CD4-positive, alpha-beta T cell treated with Interleukin-4 for 1 hour (primary cell): ENCODE data around the gene FAM171A2.
A peak's percentile ranks its signal among the peaks of the same experiment; 100 is the strongest.
"Not testable (repeated sequence)": the region's sequence is repeated elsewhere in the genome, so short reads cannot be mapped to it uniquely, and the experiment has no call there.

ENCODE experiments used
- DNase-seq, 2 donors: peaks; one replicate each; pipeline ENCODE4 v3.0.0-alpha.2; 2020 to 2022

The FAM171A2 gene

GRCh38 chr17:44363613-44364159 is at the start of gene FAM171A2:
Gene FAM171A2, minus strand, starts transcription at chr17:44363853. Its CDS starts 139 bp downstream, at chr17:44363714.
- DNase-seq, result peak; percentile 59 to 67

GRCh38 chr17:44409309-44410028 is 45.8 kb upstream of the FAM171A2 start:
- no peak for DNase-seq

DNA sequence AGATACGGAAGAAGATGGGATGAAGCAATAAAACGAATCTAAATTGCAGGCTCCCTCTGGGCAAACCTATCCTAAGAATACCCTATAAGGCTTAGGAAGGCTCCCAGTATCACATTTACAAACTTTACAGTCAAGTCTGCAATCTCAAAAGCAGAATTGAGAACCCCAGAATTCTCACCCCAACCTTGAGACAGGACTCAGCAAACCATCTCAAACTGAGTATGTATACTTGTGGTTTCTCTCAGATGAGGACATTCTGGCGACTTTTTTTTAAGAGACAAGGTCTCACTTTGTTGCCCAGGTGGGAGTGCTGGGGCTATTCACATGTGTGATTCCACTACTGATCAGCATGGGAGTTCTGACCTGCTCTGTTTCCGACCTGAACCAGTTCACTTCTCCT is 45.1 kb upstream of the FAM171A2 start:
- no peak for DNase-seq

DNA sequence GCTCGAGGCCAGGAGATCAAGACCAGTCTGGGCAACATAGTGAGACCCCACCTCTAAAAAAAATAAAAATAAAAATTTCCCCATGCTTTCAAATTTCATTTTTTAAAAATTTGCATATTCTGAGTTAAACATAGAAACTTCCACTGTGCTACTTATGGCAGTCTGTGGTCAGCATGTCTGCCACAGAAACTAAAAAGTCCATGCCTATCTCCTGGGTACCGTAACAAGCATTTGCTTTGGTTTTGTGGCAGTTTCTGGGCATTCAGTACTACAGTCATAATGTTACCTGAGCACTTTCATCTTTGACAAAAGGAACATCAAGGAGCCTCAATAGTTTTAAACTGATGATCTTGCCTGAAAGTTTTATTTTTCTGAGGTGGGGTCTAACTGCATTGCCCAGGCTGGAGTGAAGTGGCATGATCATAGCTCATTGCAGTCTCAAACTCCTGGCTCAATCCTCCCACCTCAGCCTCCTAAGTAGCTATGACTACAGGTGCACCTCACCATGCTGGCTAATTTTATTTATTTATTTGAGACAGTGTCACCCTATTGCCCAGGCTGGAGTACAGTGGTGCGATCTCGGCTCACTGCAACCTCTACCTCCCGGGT is 39.0 kb upstream of the FAM171A2 start:
- DNase-seq, result no peak

- DNase-seq, result no peak
These were observed 36.7 kb upstream of the FAM171A2 start for GRCh38 chr17:44400226-44400847.

GRCh38 chr17:44398692-44399691 is 35.3 kb upstream of the FAM171A2 start:
- no peak for DNase-seq

- DNase-seq, result no peak
These were observed 34.1 kb upstream of the FAM171A2 start for GRCh38 chr17:44397479-44398440.

DNA sequence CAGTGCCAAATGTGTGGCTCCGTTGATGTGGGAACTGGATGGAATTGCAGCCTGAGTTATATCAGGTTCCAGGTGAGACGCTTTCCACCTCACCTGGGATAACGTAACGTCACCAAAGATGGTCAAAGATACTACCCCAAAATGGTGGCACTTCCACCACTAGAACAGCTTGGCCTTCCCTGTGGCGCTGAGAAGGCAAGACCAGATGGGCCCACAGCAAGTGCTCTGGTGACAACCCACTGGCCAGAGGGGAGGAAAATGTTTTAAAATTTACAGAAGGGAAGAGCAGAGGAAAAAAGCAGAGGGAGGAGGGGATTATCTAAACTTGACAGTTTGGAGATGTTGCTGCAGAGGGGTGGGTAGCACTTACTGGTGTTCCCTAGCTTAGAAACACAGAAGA is 33.3 kb upstream of the FAM171A2 start:
- no peak for DNase-seq

DNA sequence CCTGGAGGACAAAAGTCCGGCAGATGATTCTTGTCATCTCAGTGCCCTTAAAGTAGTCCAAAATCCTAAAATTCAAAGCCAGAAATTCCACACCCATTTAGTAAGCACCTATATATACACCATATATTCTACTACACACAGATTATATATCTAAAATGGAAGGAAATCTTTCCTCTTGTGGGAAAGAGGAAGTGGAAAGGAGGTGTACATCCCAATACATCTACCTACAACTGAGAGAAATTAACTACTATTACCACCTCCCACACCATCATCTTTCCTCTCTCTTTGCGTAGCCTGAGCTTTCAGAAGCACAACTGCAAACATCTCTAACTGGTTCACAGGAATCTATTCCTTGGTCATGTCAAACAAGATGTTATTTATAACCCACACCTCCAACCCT is 31.2 kb upstream of the FAM171A2 start:
- DNase-seq, result no peak

DNA sequence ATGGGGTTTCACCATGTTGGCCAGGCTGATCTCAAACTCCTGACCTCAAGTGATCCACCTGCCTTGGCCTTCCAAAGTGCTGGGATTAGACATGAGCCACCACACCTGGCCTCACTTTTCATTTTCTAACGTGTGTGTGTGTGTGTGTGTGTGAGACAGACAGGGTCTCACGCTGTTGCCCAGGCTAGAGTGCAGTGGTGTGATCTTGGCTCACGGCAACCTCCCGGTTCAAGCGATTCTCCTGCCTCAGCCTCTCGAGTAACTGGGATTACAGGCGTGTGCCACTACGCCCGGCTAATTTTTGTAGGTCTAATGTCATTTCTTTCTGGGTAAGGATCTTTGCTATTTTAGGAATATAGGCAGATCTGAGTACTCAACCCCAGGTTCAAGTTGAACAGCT is 30.5 kb upstream of the FAM171A2 start:
- not testable (repeated sequence) for DNase-seq

GRCh38 chr17:44390250-44390870 is 26.7 kb upstream of the FAM171A2 start:
- no peak for DNase-seq

DNA sequence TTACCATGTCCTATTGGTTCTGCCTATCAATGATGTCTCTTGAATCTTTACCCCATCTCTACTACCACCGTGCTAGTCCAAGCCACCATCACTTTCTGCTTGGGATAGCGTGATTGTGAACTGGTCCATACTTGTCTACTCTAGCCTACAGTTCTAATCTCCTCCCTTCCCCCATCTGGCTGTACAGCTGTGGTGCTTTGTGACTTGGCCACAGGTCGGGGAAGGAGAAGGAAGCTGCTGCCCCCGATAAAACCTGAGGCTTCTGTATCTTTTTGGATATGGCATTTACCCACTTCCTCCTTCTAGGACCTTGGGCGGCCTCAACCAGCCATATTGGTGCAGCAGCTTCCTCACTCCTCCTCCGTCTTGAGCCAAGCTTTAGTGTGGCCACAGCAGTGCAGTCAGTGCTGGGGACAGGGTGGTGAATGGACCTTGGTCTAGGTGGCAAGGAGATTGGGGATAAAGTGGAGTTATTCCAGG is 26.1 kb upstream of the FAM171A2 start:
- peak in 1 of 2 donors; percentile 23 for DNase-seq

DNA sequence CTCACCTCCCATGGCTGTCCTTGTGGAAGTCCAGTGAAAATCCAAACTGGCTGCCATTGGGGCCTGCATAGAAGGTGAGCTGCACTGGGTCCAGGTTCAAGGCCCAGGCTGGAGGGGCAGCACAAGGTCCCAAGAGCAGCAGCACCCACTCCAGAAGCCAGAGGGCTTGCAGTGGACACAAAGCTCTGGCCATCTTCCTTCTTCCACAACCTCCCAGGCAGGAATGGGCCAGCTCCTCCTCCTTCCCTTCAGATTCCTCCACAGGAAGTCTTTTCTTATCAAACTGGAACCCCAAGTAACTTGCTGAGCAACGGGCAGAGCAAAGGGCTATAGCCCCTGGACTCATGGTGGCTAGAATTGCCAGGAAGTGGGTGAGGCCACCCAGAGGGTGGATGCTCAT is 25.6 kb upstream of the FAM171A2 start, which contains the start of gene ITGA2B:
TSS of gene ITGA2B (minus strand) at position 369 of the 400 bp plus-strand sequence. CDS start at position 193, 176 bp downstream.
- no peak for DNase-seq

DNA sequence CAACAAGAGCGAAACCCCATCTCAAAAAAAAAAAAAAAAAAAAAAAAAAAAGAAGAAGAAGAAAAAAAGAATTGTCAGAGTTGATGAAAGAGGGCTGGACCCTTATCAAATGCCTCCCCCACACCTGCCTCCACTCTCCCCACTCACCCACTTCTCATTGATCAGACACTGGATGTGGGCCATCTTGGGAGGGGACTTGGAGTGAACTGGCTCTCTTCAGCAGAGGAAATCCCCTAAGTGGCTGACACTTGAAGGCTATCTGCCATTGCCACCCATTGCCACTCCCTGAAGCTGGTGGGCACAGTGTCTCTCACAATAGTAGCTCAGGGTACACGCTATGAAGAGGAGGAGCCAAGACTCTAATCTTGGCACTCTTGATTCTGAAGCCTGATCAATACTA is 24.2 kb upstream of the FAM171A2 start:
- DNase-seq, result no peak

DNA sequence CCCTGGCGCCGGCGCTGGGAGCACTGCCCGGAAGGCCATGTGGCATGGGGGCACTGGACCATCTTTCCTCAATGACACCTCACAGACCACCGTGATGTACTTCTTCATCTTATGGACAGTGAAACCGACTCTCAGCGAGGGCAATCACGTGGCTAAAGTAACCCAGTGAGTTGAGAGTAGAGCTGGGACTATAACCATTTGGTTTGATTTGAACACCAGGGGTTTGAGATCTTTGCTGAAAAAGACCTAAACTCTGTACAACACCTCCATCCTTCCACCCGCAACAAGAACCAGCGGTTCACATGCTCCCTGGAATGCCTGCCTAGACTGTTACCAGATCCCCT is 22.5 kb upstream of the FAM171A2 start:
- no peak for DNase-seq

DNA sequence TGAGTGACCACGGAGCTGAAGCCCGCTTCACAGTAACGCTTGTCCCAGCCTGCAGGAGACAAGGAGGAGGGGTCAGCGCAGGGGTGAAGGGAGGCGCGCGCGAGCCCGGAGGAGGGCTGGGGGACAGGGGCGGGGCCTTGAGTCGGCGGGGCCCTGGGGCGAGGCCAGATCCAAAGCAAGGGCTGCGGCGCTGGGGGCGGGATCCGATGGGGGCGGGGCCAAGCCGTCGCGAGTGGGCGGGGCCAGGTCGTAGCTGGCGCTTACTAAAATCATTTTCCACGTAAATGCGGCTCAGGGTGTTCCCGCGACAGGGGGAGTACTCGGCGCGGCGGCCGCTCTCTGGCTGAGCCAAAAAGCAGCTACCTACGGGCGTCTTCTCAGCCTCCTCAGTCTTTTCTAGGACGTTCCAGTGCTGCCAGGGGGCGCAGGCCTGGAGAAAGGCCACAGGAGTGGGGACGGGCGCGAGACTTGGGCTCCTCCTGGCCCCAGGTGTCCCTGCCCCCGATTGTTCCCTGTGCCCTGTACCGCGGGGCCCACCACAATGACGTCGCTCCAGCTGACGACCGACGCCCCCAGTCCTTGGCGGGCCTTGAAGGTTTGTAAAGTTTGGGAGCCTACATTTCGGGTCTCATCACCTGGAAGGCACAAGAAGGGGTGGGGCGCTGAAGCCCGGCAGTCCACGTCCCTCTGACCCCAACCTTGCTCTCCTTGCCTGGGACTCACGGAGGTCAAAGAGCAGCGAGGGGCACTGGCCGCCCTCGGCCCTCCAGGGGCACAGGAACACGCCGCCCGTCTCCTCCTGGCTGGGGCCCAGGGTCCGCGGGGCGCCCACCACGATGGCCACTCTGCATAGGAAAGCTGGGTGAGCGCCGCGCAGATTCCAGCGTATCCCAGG is 21.9 kb upstream of the FAM171A2 start:
- DNase-seq, result peak; percentile 89 to 90

- DNase-seq, result no peak
These were observed 21.2 kb upstream of the FAM171A2 start for GRCh38 chr17:44384823-44385286.

- DNase-seq, result no peak
These were observed 20.7 kb upstream of the FAM171A2 start for GRCh38 chr17:44384281-44384822.

GRCh38 chr17:44383861-44384260 is 20.2 kb upstream of the FAM171A2 start:
- no peak for DNase-seq
